Measurements from ENCODE around the gene UBALD2.

GRCh38 chr17:76281573-76282371 lies 16.6 kb downstream of the UBALD2 start:
- no peak for TF ChIP-seq POLR2A (IDR thresholded peaks at IDR 0.05)
- TF ChIP-seq CTCF (IDR thresholded peaks at IDR 0.05) = no peak
